Astrocyte (in vitro differentiated cells and primary cell): Measurements from ENCODE around the gene ZNF362. TPM values are rescaled to one million over a fixed set of nuclear protein-coding genes. Genes with fewer than 3 reads are reported as not detected.

Source experiments
- DNase-seq: peaks from one replicate; pipeline ENCODE4 v3.0.0-alpha.2; 2010; ENCODE audit warnings: low read depth
- FAIRE-seq: peaks from 2 replicates; lab custom pipeline; 2011; peaks lifted over from hg19 to GRCh38; lab: Jason Lieb, UNC
- H2AFZ ChIP-seq: 2 replicates; pipeline ENCODE4 v1.6.0; 2012; ENCODE audit warnings: low read depth, low read length, inconsistent platforms
- H3K27ac ChIP-seq: 2 replicates; pipeline ENCODE4 v1.5.1; 2011; ENCODE audit warnings: low read depth, low read length, inconsistent platforms
- H3K27me3 ChIP-seq: 2 replicates; pipeline ENCODE4 v1.6.0; 2011; ENCODE audit warnings: low read length, inconsistent platforms; ENCODE audit not compliant: insufficient read depth
- H3K36me3 ChIP-seq: 2 replicates; pipeline ENCODE4 v1.5.1; 2011; ENCODE audit warnings: low read length, inconsistent platforms; ENCODE audit not compliant: insufficient read depth
- H3K4me1 ChIP-seq: 2 replicates; pipeline ENCODE4 v1.5.1; 2011; ENCODE audit warnings: low read length, inconsistent platforms; ENCODE audit not compliant: insufficient read depth
- H3K4me2 ChIP-seq: 2 replicates; pipeline ENCODE4 v1.6.0; 2012; ENCODE audit warnings: low read length, inconsistent platforms
- H3K4me3 ChIP-seq: 2 replicates; pipeline ENCODE4 v1.5.1; 2011; ENCODE audit warnings: low read depth, mild to moderate bottlenecking, low read length, inconsistent platforms; ENCODE audit not compliant: insufficient read depth
- H3K79me2 ChIP-seq: 2 replicates; pipeline ENCODE4 v1.6.0; 2012; ENCODE audit warnings: mild to moderate bottlenecking, low read length, inconsistent platforms; ENCODE audit not compliant: insufficient read depth
- H3K9ac ChIP-seq: 2 replicates; pipeline ENCODE4 v1.6.0; 2012; ENCODE audit warnings: mild to moderate bottlenecking, low read length, inconsistent platforms
- H3K9me3 ChIP-seq: 2 replicates; pipeline ENCODE4 v1.5.1; 2012; ENCODE audit warnings: low read depth, mild to moderate bottlenecking, low read length, inconsistent platforms; ENCODE audit not compliant: insufficient read depth
- H4K20me1 ChIP-seq: 2 replicates; pipeline ENCODE4 v1.6.0; 2012; ENCODE audit warnings: low read length, inconsistent platforms; ENCODE audit not compliant: insufficient read depth
- H3K27ac Mint-ChIP-seq: one replicate; pipeline ENCODE4 v1.8.0; 2021; ENCODE audit warnings: mild to moderate bottlenecking, mixed read lengths; ENCODE audit not compliant: unreplicated experiment
- H3K27me3 Mint-ChIP-seq: one replicate; pipeline ENCODE4 v1.8.0; 2021; ENCODE audit warnings: low read depth, mixed read lengths; ENCODE audit not compliant: unreplicated experiment
- H3K36me3 Mint-ChIP-seq: one replicate; pipeline ENCODE4 v1.8.0; 2021; ENCODE audit warnings: low read depth, mixed read lengths; ENCODE audit not compliant: unreplicated experiment
- H3K4me1 Mint-ChIP-seq: one replicate; pipeline ENCODE4 v1.8.0; 2021; ENCODE audit warnings: low read depth, mixed read lengths; ENCODE audit not compliant: unreplicated experiment
- H3K4me3 Mint-ChIP-seq: one replicate; pipeline ENCODE4 v1.8.0; 2021; ENCODE audit warnings: mild to moderate bottlenecking, moderate library complexity, mixed read lengths; ENCODE audit not compliant: unreplicated experiment
- H3K9me3 Mint-ChIP-seq: one replicate; pipeline ENCODE4 v1.8.0; 2021; ENCODE audit warnings: mild to moderate bottlenecking, mixed read lengths; ENCODE audit not compliant: unreplicated experiment
- EZH2 ChIP-seq: IDR thresholded peaks from 2 replicates; pipeline ENCODE4 v1.6.1; 2012; ENCODE audit warnings: mild to moderate bottlenecking, low read length, inconsistent platforms; ENCODE audit not compliant: insufficient read depth
- total RNA-seq: library from RNA; stranded (reverse); gene quantifications from 2 replicates; pipeline ENCODE4 v1.2.1, GENCODE V29; 2021
- TF ChIP-seq, protein P1 (sequence below): IDR thresholded peaks from 2 replicates; pipeline ENCODE4 v1.5.1; 2011; ENCODE audit warnings: low read depth, mild to moderate bottlenecking, inconsistent platforms, low read length, moderate library complexity; ENCODE audit not compliant: insufficient read depth

ZNF362 gene
- total RNA-seq, 1 donor from 2014 or later: 38.7 TPM

DNA sequence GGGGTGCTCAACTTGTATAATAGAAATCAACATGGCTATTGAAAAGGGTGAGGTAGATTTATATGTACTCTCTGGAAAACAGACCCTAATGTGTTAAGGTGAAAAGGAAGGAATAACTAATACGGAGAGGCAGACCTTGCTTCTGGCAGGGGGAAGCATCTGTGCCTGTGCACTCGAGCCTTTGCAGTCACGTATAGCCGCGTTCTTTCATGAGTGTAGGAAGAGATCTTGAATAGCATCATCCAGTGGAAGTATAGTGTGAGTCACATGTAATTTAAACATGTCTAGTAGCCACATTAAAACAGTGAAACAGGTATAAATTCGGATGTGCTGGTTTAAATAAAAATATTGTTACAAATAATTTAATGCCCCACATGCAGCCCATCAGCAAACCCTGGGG is 61.7 kb downstream of the ZNF362 start:
- H3K27ac ChIP-seq: no peak overlapping the region
- FAIRE-seq: no peak
- Mint-ChIP-seq H3K4me3 (no peak overlapping the region), H3K27ac (no peak overlapping the region), H3K27me3 (peaks cover 7% of the 10 kb centered on the region), H3K9me3 (no peaks in the 10 kb centered on the region), H3K36me3 (peaks cover 10% of the 10 kb centered on the region), H3K4me1 (peaks cover 15% of the 10 kb centered on the region)
- no peaks in the 10 kb centered on the region for H3K27me3 ChIP-seq
- H3K4me2 ChIP-seq: no peak overlapping the region
- no peak for DNase-seq
- no peak overlapping the region for H3K9ac ChIP-seq
- H2AFZ ChIP-seq: no peak overlapping the region
- peaks cover 8% of the 10 kb centered on the region for H3K36me3 ChIP-seq
- H3K4me1 ChIP-seq: no peaks in the 10 kb centered on the region
- no peak for TF ChIP-seq EZH2
- TF ChIP-seq, protein P1, sequence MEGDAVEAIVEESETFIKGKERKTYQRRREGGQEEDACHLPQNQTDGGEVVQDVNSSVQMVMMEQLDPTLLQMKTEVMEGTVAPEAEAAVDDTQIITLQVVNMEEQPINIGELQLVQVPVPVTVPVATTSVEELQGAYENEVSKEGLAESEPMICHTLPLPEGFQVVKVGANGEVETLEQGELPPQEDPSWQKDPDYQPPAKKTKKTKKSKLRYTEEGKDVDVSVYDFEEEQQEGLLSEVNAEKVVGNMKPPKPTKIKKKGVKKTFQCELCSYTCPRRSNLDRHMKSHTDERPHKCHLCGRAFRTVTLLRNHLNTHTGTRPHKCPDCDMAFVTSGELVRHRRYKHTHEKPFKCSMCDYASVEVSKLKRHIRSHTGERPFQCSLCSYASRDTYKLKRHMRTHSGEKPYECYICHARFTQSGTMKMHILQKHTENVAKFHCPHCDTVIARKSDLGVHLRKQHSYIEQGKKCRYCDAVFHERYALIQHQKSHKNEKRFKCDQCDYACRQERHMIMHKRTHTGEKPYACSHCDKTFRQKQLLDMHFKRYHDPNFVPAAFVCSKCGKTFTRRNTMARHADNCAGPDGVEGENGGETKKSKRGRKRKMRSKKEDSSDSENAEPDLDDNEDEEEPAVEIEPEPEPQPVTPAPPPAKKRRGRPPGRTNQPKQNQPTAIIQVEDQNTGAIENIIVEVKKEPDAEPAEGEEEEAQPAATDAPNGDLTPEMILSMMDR: no peak
- no peaks in the 10 kb centered on the region for H3K9me3 ChIP-seq
- no peaks in the 10 kb centered on the region for H3K79me2 ChIP-seq
- peaks cover 22% of the 10 kb centered on the region for H4K20me1 ChIP-seq
- no peak overlapping the region for H3K4me3 ChIP-seq

DNA sequence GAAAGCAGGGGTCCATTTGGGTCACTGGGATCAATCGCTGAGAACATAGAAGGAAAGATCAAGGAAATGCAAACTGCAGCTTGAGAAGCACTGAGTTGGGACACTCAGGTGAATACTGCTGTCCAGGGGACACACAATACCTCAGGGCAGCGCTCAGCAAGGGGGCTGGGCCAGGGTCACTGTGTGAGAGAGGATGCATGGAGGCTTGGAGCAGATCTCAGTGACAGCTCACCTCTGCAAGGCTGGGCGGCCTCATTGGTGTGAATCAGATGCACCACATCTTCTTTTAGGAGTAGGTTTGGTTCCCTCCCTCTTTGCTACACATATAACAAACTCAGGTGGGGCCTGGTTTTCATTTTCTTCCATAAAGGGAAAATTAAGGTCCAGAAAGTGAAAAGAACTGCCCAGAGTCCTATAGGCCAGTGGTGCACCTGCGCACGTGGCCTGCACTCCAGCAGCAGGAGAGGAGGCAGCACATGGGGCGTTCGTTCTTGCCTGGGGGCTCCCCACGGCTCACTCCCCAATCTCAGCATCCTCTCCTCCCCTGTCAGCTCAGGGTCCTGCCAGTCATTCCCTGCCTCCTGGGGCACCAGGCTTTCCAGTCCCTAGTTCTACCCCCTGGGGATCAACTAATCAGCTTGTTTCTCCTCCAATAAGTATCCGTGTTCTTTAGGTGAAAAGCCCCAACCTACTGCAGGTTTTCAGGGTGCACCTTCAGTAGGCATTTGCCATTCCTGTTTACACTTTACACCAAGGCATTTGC is 63.1 kb downstream of the ZNF362 start:
- Histone ChIP-seq H3K9me3 (no peaks in the 10 kb centered on the region), H3K9ac (no peak overlapping the region), H3K27ac (no peak overlapping the region), H4K20me1 (peaks cover 36% of the 10 kb centered on the region), H3K36me3 (peaks cover 18% of the 10 kb centered on the region), H3K27me3 (no peaks in the 10 kb centered on the region), H3K4me1 (no peaks in the 10 kb centered on the region), H3K4me2 (no peak overlapping the region), H2AFZ (no peak overlapping the region), H3K79me2 (no peaks in the 10 kb centered on the region), H3K4me3 (no peak overlapping the region)
- H3K9me3 Mint-ChIP-seq: no peaks in the 10 kb centered on the region
- TF ChIP-seq, protein P1: no peak
- TF ChIP-seq EZH2: no peak
- H3K27ac Mint-ChIP-seq: peak overlapping the region; percentile 60
- peaks cover 20% of the 10 kb centered on the region for H3K4me1 Mint-ChIP-seq
- no peak overlapping the region for H3K4me3 Mint-ChIP-seq
- H3K36me3 Mint-ChIP-seq: peaks cover 15% of the 10 kb centered on the region
- DNase-seq (no peak), FAIRE-seq (no peak)
- H3K27me3 Mint-ChIP-seq: peaks cover 7% of the 10 kb centered on the region
